Measurements from ENCODE around the gene ENTPD6. TPM values are rescaled to one million over a fixed set of nuclear protein-coding genes. Genes with fewer than 3 reads are reported as not detected.
"Not testable (repeated sequence)": the region's sequence is repeated elsewhere in the genome, so short reads cannot be mapped to it uniquely, and the experiment has no call there.

The ENTPD6 gene
- polyA plus RNA-seq, 1 donor: 46.7 TPM

DNA sequence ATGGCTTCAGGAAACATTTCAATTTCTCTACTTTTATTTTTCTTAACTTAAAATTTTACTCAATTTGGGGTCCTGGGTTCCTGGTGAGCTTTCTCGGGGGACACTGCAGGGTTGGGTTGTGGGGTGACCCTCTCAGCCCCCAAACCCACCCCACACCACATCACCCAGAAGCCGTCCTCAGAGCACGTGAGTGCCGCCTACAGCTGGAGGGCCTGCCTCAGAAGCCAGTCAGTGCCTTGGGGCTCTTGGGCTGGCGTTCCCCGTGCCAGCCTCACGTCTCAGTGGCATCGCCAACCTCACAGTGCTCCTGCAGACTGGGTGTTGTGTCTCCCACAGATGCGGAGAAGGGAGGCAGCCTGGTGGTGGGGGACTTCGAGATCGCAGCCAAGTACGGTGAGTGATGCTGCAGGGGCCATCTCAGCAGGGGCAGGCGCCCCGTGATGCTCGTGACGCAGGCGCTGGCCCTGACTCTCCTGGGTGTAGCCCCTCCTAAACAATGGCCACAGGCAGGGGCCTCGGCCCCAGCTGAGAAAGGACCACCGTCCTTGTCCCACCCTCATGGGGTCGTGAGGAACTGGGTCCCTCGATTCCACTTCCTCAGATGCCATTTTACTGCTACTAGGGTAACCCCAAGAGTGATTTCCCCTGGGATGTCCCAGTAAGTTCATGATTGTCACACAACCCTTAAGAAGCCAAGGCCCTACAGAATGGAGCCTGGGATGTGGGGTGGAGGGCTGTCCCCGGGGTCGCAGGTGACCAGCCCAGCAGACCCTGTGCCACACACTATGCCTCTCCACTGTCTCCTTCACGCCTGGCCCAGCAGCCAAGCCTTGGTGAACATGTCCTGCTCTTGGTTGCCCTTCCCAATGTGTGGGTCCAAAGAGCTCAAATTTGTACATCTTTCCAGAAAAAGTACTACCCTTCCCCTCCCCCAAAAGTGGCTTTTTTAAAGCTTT is 28.5 kb downstream of the ENTPD6 start:
- no peak for DNase-seq

DNA sequence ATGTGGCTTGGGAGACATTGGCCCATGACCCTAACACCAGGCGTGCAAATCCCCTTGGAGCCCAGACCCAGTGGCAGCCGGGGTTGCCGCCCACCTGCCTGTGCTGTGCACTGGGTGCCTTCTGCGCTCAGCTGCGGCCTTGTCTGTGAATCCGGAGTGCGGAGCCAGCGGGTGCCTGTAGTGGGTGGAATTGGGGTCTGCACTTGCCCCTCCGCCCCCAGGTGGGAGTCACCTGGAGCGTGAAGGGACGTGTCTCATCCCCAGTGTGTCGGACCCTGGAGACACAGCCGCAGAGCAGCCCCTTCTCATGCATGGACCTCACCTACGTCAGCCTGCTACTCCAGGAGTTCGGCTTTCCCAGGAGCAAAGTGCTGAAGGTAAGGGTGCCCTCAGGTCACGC is 29.4 kb downstream of the ENTPD6 start:
- DNase-seq: no peak

DNA sequence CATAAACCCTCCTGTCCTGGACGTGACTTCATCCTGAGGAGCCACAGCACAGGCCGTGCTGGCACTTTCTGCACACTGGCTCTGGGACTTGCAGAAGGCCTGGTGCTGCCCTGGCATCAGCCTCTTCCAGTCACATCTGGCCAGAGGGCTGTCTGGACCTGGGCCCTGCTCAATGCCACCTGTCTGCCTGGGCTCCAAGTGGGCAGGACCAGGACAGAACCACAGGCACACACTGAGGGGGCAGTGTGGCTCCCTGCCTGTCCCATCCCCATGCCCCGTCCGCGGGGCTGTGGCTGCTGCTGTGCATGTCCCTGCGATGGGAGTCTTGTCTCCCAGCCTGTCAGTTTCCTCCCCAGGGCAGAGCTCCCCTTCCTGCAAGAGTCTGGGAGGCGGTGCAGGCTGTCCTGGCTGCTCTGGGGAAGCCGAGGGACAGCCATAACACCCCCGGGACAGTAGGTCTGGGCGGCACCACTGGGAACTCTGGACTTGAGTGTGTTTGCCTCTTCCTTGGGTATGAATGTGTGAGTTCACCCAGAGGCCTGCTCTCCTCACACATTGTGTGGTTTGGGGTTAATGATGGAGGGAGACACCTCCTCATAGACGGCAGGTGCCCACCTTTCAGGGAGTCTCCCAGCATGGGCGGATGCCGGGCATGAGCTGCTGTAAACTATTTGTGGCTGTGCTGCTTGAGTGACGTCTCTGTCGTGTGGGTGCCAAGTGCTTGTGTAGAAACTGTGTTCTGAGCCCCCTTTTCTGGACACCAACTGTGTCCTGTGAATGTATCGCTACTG is 30.3 kb downstream of the ENTPD6 start:
- no peak for DNase-seq

DNA sequence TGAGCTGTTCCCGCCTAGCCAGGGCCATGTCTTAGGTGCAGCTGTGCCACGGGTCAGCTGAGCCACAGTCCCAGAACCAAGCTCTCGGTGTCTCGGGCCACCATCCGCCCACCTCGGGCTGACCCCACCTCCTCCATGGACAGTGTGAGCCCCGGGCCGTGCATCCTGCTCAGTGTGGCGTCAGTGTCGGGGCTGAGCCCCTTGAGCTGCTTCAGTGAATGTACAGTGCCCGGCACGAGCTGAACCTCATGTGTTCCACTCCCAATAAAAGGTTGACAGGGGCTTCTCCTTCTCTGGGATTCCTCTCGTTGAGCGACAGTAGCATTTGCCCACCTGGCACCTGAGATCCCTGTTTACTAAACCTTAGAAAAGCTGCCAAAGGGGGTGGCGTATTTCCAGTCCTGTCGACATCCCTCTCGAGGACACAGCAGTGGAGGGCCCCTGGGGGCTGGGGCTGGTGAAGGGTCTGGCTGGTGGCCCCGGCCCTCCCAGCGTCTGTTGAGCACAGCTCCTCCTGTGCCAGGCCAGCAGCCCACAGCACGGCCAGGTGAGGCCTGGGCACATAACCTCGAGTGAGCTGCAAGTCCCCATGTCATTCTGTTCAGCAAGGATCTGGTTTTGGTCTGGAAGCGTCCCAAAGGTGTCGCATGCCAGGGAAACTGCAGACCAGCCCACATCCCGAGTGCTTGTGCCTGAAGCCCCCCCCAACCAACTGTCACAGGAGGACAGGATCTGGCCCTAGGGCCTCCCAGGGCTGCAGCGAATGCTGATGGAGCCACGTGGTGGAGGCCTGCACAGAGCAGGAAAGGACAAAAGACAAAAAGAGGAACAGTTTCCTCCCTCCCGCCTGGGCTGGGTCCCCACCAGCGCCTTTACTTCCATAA is 31.2 kb downstream of the ENTPD6 start:
- no peak for DNase-seq

DNA sequence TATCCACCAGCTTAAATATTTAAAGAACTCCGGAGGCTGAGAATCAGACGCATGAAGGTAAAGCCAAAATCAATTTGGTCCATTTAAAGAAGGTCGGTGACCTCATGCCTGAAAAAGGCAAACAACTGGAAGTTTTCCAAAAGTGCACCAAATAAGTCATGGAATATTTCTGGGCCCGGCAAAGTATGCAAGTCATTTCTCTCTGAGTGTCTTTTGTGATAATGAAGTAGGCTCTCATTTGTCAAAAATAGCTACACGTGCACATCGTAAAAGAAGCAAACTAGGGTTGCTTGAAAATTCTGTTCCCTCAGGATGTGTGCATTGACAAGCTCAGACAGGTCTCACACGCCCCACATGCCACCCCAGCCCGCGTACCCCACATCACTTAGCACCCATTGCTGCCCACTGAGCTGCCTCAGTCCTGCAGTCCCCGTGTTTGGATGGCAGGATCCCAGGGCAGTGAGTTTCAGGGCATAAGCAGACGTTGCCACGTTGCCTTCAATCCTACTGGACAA is 31.9 kb downstream of the ENTPD6 start:
- DNase-seq: no peak

DNA sequence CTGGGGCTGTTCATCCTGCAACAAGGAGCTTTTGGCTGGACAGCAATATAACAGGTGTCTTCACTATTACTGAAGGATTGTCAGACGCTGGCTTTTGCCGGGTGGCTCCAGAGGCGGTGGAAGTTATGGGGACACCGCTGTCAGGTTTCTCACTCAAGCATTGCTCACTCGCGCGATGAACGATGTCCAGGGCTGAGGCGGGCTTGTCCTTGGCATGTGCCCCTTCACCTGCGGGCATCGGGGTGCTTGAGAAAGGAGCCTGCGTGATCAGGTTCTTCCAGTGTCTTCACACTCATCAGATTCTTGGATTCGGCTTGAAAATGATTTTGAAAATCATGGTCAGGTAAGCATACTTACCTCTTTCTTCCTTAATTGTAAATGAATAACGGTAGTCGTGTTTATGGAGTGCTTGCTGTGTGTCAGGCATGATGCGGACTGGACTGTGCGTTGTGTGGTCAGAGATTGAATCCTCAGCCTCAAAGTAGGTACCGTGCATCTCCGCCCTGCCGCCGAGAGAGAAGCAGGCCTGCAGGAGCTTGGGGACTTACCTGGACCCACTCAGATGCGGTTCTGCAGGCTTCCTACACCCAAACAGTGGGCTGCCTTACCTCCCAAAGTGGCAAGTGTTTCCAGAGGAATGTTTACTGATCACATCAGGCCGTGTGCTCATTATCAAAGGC is 34.1 kb downstream of the ENTPD6 start:
- DNase-seq: no peak

DNA sequence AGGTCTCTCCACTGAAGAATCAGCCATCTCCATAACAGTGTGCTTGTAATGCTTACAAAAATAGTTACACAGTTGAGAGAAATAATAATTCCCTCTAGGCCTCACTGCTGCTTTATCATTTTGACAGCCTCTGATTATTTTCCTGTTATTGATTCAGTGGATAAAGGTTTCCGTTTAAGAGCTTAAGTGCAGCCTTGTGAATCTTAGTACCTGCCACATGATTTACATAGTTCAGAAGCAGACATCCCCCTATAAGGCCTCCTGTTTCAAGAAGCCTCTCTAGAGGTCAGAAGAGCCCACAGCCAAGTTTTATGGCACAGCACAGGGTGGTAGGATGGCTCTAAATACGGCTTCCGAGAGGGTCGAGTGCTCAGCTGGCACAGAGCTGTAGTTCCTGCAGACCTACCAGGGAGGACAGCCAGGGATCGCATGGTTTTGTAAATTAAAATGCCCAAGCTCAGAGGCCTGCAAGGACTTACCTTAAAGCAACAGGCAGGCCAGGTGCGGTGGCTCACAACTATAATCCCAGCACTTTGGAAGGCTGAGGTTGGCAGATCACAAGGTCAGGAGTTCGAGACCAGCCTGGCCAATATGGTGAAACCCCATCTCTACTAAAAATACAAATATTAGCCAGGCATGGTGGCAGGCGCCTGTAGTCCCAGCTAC is 34.8 kb downstream of the ENTPD6 start:
- no peak for DNase-seq

DNA sequence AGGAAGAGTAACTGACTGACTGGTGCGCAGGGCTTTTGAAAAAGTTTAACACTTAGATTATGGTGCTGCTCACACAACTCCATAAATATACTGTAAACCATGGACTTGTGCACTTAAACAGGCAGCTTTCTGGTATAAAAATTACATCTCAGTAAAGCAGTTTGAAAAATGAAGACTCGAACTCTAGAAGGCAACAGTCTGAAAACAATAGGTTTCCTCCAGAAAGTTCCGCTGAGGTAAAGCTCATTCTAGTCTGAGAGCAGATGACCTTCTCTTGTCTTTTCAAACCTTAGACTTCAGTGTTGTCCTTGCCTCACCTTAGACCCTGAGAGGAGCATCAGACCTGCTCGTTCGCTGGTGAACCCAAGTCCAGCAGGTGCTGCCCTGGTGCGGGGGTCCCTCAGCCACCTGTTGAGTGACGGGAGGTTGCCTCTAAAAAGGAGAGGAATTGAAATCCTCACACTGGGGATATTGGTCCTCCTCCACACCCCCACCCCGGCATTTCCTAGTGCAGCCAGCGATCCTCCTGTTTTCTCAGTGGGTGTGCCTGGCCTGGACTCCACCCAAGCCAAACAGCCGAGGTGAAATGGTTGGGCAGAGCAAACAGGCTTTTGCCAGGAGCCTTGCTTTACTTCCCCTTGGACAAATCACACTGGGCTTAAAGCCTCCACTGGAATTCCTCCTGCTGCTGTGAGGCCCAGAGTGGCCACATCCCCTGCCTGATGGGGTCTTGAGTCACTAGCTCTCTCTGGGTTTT is 37.7 kb downstream of the ENTPD6 start:
- no peak for DNase-seq

DNA sequence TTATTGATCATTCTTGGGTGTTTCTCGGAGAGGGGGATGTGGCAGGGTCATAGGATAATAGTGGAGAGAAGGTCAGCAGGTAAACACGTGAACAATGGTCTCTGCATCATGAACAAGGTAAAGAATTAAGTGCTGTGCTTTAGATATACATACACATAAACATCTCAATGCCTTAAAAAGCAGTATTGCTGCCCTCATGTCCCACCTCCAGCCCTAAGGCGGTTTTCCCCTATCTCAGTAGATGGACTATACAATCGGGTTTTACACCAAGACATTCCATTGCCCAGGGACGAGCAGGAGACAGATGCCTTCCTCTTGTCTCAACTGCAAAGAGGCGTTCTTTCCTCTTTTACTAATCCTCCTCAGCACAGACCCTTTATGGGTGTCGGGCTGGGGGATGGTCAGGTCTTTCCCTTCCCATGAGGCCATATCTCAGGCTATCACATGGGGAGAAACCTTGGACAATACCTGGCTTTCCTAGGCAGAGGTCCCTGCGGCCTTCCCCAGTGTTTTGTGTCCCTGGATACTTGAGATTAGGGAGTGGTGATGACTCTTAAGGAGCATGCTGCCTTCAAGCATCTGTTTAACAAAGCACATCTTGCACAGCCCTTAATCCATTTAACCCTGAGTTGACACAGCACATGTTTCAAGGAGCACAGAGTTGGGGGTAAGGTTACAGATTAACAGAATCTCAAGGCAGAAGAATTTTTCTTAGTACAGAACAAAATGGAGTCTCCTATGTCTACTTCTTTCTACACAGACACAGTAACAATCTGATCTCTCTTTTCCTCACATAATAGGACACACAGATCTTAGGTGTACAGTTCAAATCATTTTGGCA is 38.7 kb downstream of the ENTPD6 start:
- not testable (repeated sequence) for DNase-seq

DNA sequence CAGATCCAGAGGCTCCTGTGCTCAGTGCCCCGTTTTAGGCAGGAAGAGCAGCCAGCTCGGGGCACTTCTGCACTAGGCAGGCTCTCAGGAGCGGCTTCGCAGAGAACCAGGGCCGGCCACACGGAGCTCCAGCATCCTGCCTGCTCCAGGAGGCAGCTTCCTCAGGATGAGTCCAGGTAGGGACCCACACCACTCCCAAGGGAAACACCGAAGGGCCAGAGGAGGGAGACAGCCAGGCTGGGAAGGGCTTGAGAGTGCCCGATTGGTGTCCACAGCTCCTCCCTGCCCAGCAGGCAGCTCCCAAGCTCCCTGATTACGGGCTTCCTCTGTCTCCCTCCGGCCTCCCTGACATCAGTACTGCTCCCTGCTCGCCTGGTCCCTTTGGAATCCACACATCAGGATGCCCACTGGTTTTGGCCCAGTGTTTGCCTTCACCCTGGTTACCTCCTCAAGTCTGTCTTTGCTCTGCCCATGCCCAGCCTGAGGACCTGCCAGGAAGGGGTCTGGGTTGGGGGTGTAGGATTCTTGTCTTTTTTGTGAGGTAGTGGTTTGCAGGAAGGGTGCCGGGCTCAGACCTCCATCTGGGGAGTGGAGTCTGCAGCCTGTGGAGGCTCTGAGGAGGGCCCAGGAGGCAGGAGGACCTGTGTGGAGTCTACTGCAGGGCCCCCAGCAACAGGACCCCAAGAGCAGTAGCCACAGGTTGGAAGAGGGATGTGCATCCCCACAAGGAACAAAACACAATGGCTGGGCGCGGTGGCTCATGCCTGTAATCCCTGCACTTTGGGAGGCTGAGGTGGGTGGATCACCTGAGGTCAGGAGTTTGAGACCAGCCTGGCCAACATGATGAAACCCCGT is 41.2 kb downstream of the ENTPD6 start:
- no peak for DNase-seq

DNA sequence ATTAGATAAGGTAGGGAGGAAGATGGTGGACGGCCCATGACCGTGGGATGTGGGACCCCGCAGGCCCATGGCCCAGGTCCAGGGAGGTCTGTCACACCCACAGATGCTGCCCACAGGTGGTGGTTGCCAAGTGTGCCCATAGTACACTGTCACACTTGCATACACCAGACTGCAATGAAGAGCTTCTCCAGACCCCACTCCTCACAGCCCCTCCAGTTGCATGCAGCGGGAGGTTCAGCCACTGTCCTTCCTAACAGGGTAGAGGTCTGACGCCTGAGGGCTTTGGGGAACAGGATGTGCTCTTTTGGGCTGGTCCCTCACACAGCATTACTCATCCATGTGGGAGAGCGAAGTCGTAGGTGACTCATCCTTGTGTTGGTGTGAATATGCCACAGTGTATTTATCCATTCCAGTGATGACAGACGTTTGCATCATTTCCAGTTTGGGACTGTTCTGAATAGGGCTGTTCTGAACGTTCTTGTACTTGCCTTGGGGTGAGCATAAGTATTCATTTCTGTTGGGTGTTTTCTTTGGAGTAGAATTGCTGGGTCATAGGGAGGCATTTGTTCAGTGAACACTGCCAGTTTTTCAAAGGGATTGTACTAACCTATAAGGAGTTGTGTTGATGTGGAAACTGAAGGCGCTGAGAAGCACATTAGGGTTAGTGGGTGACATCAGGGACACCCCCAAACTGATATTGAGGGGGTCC is 42.3 kb downstream of the ENTPD6 start:
- no peak for DNase-seq

DNA sequence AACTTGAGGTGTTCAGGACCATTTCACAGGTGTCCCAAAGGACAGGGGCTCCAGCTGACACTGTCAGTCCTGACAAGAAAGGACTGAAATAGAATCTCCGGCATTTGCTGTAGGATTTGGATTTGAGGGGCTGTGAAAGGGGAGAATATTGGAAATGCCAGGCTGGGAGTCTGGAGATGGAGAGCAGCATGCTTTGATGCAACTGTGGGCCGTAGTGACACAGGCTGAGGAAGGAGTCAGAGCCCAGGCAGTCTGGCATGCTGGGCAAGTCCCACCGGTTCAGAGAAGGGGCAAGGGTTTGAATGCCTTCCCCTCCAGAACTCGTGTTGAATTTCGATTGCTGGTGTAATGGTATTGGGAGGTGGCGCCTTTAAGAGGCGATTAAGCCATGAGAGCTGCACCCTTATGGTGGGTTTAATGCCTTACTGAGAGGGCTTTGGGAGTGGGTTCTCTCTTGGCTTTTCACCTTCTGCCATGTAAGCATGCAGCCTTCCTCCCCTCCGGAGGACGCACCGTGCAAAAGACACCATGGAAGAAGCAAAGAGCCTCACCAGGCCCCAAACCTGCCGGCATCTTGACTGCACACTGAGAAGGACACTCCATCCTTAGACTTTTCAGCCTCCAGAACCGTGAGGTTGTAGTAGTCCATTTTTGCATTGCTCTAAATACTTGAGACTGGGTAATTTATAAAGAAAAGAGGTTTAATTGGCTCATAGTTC is 43.0 kb downstream of the ENTPD6 start:
- no peak for DNase-seq

DNA sequence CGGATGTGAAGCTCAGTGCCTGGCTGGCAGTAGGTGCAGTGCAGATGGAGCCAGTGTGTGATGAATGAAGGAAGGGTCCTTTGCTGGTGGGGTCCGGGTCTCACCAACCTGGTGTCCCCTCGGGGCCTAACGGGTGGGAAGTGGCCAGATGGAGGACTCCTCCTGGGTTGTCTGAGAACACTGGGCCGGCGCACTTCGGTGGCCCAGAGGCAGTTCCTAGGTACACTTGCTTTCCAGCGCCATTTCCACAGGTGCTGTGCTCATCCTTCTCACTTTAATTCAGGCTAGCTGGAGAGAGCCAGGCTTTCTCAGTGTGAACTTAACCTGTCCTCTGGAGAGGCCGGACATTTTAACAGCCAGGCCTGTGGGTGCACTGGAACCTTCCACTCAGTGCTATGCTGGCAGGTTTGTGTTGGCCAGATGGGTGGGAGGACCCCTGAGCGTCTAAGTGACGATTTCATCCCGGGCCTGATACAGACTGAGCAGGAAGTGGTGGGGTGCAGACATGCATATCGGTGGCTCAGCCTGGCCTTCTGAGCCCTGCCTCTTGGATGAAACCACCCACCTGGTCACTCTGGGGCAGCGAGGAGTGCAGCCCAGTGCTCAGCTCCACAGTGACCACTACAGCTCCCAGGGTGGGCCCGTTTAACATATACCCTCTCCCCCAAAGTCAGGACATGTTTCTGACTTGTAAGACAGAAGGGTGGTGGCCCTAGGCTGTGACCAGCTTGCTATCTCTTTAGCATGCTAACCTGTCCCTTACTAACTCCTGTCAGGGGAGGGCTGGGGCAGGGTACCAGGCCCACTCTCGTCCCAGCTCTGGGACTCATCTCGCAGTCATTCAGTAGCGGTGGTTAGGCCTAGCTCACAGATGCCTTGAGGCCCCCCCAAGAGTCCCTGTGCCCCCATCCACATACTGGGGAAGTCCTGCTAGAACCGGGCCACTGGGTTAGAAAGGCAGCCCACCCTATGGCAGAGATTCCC is 44.2 kb downstream of the ENTPD6 start:
- DNase-seq: no peak

DNA sequence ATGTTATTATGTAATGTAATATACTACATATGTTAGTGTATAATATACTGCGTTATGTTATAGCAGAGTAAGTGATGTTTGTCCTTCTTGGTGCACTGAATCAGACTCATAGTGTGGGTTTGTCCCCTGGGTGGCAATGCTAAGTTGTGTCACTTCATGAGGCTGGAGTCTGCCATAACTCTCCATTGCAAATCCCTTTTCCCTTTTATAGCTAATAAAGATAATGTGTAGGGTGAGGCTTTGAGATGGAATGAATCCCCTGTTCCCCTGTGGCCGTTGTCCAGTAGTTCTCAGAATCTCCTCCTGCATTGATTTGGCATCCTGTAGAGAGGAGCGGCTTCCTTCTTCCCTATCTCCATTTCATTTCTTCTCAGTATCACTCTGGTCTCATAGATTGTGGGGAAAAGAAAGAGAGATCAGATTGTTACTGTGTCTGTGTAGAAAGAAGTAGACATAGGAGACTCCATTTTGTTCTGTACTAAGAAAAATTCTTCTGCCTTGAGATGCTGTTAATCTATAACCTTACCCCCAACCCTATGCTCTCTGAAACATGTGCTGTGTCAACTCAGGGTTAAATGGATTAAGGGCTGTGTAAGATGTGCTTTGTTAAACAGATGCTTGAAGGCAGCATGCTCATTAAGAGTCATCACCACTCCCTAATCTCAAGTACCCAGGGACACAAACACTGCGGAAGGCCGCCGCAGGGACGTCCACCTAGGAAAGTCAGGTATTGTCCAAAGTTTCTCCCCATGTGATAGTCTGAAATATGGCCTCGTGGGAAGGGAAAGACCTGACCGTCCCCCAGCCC is 45.5 kb downstream of the ENTPD6 start:
- DNase-seq: not testable (repeated sequence)

DNA sequence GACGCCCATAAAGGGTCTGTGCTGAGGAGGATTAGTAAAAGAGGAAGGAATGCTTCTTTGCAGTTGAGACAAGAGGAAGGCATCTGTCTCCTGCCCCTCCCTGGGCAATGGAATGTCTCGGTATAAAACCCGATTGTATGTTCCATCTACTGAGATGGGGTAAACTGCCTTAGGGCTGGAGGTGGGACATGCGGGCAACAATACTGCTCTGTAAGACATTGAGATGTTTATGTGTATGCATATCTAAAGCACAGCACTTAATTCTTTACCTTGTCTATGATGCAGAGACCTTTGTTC is 46.1 kb downstream of the ENTPD6 start:
- DNase-seq: not testable (repeated sequence)
